ENCODE measurements around the gene SELENOS.

Gene SELENOS

GRCh38 chr15:101306341-101307047 lies 29.2 kb upstream of the SELENOS start:
- in situ Hi-C loops (cut with HindIII; ENCODE audit: low sequenced_read_pairs), result no loop called here
- no peak for DNase-seq (ENCODE audit: low read depth)
- no peak overlapping the region for H3K4me3 ChIP-seq (ENCODE audit: low read depth, low read length)
- TF ChIP-seq, protein P1, sequence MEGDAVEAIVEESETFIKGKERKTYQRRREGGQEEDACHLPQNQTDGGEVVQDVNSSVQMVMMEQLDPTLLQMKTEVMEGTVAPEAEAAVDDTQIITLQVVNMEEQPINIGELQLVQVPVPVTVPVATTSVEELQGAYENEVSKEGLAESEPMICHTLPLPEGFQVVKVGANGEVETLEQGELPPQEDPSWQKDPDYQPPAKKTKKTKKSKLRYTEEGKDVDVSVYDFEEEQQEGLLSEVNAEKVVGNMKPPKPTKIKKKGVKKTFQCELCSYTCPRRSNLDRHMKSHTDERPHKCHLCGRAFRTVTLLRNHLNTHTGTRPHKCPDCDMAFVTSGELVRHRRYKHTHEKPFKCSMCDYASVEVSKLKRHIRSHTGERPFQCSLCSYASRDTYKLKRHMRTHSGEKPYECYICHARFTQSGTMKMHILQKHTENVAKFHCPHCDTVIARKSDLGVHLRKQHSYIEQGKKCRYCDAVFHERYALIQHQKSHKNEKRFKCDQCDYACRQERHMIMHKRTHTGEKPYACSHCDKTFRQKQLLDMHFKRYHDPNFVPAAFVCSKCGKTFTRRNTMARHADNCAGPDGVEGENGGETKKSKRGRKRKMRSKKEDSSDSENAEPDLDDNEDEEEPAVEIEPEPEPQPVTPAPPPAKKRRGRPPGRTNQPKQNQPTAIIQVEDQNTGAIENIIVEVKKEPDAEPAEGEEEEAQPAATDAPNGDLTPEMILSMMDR (IDR thresholded peaks at IDR 0.05; ENCODE audit: low read depth, low read length, missing control alignments), result no peak

GRCh38 chr15:101305820-101306255 lies 28.6 kb upstream of the SELENOS start:
- no peak overlapping the region for H3K4me3 ChIP-seq (ENCODE audit: low read depth, low read length)
- in situ Hi-C loops (cut with HindIII; ENCODE audit: low sequenced_read_pairs), result no loop called here
- DNase-seq (ENCODE audit: low read depth), result no peak
- TF ChIP-seq, protein P1 (IDR thresholded peaks at IDR 0.05; ENCODE audit: low read depth, low read length, missing control alignments), result no peak

- in situ Hi-C loops (cut with HindIII; ENCODE audit: low sequenced_read_pairs), result no loop called here
- H3K4me3 ChIP-seq (ENCODE audit: low read depth, low read length), result no peak overlapping the region
- no peak for DNase-seq (ENCODE audit: low read depth)
- TF ChIP-seq, protein P1 (IDR thresholded peaks at IDR 0.05; ENCODE audit: low read depth, low read length, missing control alignments), result no peak
These were observed 26.1 kb upstream of the SELENOS start for GRCh38 chr15:101303408-101303807.

- TF ChIP-seq, protein P1 (IDR thresholded peaks at IDR 0.05; ENCODE audit: low read depth, low read length, missing control alignments), result no peak
- DNase-seq (ENCODE audit: low read depth), result no peak
- in situ Hi-C loops (cut with HindIII; ENCODE audit: low sequenced_read_pairs), result loop anchor here (5.0 to 10.0 kb wide), 3 partner anchors 328 to 428 kb away; partner anchors contain the start of genes TARS3 and TM2D3
- H3K4me3 ChIP-seq (ENCODE audit: low read depth, low read length), result peak overlapping the region; percentile 99
These were observed 19.4 kb upstream of the SELENOS start for GRCh38 chr15:101296418-101297405.

GRCh38 chr15:101295607-101296161 lies 18.4 kb upstream of the SELENOS start:
- TF ChIP-seq, protein P1 (IDR thresholded peaks at IDR 0.05; ENCODE audit: low read depth, low read length, missing control alignments), result no peak
- in situ Hi-C loops (cut with HindIII; ENCODE audit: low sequenced_read_pairs), result loop anchor here (5.0 to 10.0 kb wide), 3 partner anchors 329 to 429 kb away; partner anchors contain the start of genes TARS3 and TM2D3
- peak overlapping the region; percentile 99 for H3K4me3 ChIP-seq (ENCODE audit: low read depth, low read length)
- DNase-seq (ENCODE audit: low read depth), result no peak

Measured in astrocyte of the cerebellum (primary cell).